Activated CD8-positive, alpha-beta memory T cell treated with anti-CD3 and anti-CD28 coated beads for 48 hours (primary cell): Measurements from ENCODE around the gene PPP5C.
"Not testable (repeated sequence)": the region's sequence is repeated elsewhere in the genome, so short reads cannot be mapped to it uniquely, and the experiment has no call there.

Source experiments
- DNase-seq, 3 experiments: peaks; one replicate each; pipeline ENCODE4 v3.0.0-alpha.2; 2020; ENCODE audit warnings: low read depth in 2 of 3, low spot score in 2 of 3

Gene PPP5C

DNA sequence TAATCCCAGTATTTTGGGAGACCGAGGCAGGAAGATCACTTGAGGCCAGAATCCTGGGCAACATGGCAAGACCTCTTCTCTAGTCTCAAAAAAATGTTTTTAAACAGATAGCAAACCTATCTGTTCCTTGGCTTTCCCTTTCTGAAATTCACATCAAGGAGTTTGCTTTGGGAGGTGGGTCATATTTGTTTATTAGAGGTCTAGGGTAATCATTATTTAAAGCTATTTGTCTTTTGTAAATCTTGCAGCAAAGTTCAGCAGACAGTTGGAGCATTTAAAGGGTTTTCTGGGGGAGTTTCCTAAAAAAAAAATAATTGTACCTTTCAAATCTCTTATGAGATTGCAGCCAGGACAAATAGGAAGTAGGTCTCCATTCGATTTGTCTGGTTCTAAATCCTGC is 17.5 kb downstream of the PPP5C start:
- DNase-seq = no peak

- DNase-seq = no peak
Measured at GRCh38 chr19:46365561-46365960, 18.7 kb downstream of the PPP5C start.

- DNase-seq = no peak
Measured at GRCh38 chr19:46366620-46367292, 19.9 kb downstream of the PPP5C start.

- DNase-seq = no peak
Measured at GRCh38 chr19:46367426-46367825, 20.5 kb downstream of the PPP5C start.

DNA sequence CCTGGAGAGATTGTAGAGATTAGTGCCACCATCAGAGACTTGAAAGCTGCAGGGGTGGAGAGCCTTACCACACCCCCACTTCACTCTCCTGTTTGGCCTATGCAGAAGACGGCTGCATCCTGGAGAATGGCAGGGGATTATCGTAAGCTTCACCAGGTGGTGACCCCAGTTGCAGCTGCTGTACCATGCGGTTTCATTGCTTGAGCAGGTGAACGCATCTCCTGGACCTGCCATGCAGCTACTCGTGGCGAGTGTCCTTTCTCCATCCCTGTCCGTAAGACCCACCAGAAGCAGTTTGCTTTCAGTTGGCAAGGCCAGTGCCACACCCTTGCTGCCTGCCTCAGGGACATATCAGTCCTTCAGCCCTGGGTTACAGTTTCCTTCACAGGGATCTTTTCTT is 21.2 kb downstream of the PPP5C start:
- DNase-seq = no peak

DNA sequence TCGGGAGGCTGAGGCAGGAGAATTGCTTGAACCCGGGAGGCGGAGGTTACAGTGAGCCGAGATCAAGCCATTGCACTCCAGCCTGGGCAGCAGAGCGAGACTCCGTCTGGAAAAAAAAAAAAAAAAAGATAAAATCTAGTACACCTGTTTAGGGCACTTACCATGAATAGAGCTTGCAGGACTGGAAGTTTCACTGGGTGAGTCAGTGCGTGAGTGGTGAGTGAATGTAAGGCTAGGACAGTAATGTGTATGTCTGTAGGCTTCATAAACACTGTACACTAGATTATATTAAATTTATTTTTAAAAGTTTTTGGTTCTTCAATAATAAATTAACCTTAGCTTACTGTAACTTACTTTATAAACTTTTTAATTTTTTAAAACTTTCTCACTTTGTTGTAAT is 22.9 kb downstream of the PPP5C start:
- no peak for DNase-seq

DNA sequence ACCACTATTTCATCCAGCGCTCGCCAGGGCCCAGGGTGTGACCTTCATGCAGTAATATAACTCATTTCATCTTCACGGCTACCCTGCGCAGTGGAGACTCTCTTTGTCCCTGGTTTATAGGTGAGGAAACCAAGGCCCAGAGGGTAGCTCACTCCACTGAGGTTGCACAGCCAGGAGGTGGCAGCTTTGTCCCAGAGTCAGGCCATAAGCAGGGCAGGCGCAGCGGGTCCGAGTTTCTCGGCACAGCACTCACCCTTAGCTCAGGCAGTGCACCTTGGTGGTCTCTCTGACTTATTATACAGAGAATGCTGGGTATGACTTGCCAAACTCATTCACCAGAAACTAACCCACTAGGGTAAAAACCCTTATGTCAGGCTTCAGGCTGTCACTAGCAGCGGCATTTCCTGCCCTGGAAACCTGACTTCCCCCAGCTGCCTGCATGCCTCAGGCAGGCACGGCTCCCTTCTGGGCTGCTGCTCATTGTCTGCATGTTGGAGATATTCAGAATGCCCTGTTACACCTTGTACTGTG is 24.5 kb downstream of the PPP5C start:
- no peak for DNase-seq

DNA sequence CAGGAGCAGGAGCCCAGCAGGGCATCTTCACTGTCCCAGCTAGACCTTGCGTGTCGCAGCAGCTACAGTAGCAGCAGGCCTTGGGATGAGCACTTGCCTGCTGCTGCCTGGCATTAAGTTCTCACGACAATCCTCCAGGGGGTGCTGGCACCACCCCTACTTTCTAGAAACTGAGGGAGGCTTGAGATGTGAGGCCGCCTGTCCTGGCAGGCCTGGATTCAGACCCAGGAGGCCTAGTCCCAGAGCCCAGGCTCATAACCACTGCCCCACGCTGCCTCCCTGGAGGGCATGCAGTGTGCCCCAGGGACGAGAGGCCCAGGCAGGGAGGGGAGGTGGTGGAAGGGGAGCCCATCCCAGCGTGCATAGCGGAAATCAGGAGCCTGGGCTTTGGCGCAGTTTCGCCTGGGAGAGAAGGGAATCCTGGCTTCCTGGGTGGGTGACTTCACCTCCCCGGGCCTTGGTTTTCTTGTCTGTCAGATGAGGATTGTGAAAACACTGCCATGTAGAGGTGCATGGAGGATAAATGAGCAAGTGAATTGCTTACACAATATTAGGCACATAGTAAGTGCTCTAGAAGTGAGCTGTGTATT is 26.1 kb downstream of the PPP5C start:
- no peak for DNase-seq

DNA sequence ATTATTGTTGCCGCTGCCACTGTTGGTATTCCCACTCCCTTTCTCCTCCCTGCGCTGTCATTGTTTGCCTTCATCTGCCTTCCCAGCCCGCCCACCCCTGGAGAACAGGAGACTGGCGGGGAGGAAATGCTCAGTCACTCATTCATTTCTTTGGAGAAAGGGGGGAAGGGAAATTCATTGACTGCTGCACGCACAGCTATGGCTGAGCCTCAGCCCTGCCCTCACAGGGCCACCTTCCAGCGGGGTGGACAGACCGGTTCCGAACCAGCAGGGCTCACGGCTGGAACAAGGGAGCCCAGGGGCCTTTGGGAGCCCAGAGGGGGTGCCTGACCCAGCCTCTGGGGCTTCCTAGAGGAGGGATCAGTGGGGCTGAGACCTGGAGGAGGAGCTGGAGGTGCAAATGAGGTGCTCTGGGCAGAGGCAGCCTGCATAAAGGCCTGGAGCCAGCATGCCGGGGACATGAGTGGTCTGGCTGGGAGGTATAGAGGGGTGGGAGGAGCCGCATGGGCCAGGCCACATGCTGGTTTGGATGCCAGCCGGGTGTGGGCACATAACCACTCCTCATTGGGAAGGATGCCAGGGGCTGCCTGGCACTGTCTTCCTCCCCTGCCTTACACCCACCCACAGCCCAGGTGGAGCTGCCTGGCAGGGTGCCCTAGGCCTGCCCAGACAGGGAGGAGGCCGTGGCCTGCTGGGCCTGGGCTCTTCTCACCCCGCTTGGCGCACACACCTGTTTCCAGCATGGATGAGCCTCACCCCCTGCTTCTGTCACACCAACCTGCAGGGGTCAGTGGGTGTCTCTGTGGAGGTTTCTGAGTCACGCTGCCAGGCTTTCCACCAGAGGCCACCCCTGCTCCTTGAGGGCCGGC is 26.8 kb downstream of the PPP5C start:
- no peak for DNase-seq

DNA sequence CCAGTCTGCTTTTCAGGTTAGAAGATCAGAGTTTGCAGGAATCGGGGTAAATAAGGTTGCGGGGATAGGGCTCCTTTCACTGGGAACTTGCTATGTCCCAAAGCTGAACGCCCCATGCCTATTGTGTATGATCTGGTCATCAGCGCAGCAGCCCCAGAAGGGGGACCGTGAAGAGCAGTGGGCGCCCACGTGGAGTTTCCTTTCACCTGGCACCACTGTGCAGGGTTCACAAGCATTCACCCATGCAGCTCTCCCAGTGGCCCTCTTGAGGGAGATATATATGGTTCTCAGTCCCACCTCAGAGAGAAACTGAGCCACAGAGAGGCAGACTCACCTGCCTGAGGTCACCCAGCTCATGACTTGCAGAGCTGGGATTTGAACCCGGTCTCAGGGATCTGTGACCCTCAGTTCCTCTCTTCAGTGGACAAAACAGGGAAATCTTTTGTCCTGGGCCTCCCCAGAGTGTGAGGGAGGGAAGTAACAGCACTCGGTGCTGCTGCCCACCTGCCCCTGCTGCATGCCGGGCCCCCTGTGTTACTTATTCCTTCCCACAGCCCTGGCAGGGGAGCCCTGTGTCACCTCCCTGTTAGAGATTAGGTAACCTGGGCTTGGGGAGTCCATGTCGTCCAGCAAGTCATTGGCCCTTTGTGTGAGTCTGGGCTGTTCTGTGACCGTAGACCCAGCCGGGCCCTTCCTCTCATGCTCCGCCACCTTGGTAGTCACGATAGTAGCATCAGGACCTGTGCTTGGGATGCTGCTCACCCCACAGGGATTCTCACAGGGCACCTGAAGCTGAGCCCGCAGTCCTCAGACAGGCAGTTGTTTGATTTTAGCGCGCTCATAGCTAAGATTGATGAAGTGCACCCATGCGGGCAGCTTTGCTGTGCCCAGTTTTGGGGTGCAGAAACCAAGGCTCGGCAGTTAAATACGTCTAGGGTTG is 27.9 kb downstream of the PPP5C start:
- no peak for DNase-seq

DNA sequence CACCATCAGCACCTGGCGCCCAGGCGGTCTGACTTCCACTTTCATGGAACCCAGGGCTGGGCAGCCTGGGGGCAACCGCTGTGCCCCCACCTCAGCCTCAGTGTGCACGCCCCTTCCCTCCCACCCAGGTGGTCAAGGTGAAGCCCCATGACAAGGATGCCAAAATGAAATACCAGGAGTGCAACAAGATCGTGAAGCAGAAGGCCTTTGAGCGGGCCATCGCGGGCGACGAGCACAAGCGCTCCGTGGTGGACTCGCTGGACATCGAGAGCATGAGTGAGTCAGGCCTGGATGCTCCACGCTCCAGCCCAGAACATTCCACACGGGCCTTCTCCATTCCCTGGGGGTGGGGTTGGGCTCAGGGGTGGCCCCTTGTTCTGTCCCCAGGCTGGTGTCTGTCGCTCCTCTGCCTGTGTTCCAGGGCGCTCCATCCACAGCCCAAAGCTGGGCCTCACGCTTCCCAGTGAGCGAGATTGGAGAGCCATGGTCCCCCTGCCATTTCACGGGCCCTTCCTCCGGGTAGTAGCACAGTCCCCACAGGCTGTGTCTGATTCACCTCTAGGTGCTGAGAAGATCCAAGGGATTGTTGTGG is 28.7 kb downstream of the PPP5C start:
- DNase-seq = not testable (repeated sequence)

DNA sequence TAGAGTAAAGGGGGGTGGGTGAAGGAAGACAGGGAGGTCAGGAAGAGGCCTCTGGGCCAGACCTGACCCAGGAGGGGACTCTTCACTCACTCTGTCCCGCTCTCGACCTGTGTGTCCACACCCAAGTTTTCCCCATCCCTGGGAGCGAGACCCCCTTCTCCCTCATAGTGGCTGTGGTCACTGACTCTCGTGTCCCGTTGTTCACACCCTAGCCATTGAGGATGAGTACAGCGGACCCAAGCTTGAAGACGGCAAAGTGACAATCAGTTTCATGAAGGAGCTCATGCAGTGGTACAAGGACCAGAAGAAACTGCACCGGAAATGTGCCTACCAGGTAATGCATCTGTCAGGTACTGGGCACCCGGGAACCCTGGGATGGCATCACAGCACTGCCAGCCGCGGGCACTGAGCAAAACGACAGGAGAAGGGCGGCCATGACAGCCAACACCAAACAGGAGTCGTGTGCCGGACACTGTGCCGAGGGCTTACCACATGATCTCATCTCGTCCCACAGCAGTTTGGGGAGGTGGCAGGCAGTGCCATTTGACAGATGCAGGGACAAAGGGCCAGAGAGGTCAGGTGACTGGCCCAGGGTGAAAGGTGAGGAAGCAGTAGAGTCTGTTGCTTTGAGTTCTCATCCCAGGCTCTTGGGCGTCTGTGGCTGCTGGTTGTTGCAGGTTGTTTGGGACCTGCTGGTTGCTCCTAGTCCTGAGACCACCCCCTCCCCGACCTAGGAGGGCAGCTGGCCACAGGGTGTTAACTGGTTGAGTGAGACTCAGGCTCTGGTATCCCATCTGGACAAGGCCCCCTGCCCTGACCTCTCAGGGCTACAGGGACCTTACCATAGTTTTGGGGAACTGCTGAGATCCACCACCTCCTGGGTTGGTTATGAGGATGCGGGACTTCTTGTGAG is 29.6 kb downstream of the PPP5C start:
- no peak for DNase-seq

DNA sequence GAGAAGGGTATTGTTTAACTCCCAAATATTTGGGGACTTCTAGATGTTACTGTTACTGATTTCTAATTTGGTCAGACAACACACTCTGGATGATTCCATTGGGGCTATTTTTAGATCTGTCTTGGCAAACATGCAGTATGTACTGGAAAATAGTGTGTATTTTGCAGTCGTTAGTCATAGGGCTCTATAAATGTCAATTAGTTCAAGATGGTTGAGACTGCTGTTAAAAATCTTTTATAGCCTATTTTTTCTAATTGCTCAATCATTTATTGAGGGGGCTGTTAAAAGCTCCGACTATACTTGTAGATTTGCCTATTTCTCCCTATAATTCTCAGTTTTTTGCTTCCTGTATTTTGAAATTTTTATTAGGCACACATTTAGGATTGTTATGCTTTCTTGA is 31.4 kb downstream of the PPP5C start:
- no peak for DNase-seq

DNA sequence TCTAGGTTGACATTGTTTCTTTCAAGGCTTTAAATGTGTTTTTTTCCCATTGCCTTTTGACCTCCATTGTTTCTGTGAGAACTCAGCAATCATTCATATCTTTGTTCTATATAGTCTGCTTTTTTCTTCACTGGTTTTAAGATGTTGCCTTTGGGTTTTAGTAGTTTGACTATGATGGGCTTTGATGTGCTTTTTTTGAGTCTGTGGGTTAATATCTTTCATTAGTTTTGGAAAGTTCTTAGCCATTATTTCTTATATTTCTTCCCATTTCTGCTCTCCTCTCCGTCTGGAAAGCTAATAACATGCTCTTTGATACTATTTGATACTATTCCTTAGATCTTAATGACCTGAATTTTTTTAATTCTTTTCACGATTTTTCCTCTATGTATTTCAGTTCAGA is 33.8 kb downstream of the PPP5C start:
- no peak for DNase-seq

GRCh38 chr19:46381346-46381745 is 34.5 kb downstream of the PPP5C start:
- no peak for DNase-seq

DNA sequence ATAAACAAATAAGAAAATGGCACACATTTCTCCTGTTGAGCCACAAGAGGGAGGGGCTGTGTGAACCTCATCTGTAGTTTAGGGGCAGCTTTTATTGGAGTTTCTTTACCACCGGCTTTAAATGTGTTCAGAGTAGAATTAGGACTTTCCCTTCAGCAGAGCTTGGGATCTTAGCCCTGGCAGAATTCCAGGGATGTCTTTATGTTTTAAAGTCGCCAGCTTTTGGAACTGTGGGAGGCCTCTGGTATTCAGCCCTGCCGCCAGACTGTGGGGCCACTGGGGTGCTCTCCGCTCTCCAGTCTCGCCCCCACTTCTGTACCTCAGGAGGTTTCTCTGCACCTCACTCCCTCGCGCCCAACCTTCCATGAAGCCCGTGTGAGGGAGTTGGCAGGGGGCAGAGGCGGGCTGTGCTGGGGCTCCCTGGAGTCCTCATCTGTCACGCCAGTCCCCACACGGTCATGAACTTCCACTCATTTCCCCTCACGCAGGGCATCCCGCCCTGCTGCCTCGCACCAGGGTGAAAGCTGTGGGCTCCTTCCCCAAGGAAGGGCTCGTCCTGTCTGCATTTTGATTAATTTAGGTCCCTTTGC is 35.0 kb downstream of the PPP5C start:
- no peak for DNase-seq

DNA sequence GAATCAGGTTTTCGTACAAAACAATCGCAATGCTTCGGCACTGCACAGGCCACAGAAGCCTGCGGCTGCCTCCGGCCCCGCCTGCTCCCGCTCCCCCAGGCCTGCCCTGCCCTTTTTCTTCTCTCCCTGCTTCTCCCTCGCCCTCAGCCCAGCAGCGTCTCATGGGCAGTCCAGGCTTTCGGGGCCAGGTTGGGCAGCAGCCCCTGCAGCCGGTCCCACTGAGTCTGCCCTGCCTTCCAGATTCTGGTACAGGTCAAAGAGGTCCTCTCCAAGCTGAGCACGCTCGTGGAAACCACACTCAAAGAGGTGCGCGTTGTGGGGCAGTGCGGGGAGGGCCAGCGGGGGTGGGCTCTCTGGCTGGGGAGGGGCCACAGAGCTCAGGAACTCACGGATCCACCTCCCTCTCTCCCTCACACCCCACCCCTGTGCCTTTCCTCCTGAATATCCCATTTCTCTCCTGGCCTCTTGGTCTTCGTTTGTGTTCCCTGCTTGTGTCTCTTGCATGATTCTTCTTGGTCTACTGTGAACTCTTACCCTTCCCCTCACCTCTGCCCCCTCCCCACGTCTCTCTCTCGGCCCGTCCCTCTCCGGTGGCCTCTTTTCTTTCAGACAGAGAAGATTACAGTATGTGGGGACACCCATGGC is 36.4 kb downstream of the PPP5C start:
- no peak for DNase-seq

GRCh38 chr19:46383846-46384245 is 37.0 kb downstream of the PPP5C start:
- no peak for DNase-seq

- DNase-seq = no peak
Measured at GRCh38 chr19:46384396-46384795, 37.5 kb downstream of the PPP5C start.
